ENCODE data around the gene SVOP. TPM values are rescaled to one million over a fixed set of nuclear protein-coding genes. Genes with fewer than 3 reads are reported as not detected.

The SVOP gene
- total and polyA plus RNA-seq, 4 donors = 0.10 TPM; not detected in 3

GRCh38 chr12:108981835-108982234, 39.0 kb downstream of the SVOP start:
- 87% methylated on average over 4 of the region's 4 CpGs for WGBS
- H3K4me3 ChIP-seq (ENCODE audit: low read depth in 1 of 3, low read length in 3 of 3) = no peak overlapping the region
- H3K9ac ChIP-seq (ENCODE audit: low read depth in 1 of 2, low read length in 2 of 2) = no peak overlapping the region
- H3K27ac ChIP-seq (ENCODE audit: low read depth in 1 of 2, low read length in 2 of 2) = no peak overlapping the region
- H3K4me1 ChIP-seq (ENCODE audit: control insufficient read depth in 4 of 4, insufficient read depth in 4 of 4, low read length in 3 of 4) = no peaks in the 10 kb centered on the region
- DNase-seq (ENCODE audit: low spot score) = no peak
- no peaks in the 10 kb centered on the region for H3K27me3 ChIP-seq (ENCODE audit: control insufficient read depth in 4 of 4, insufficient read depth in 4 of 4, low read length in 3 of 4)
- no peaks in the 10 kb centered on the region for H3K36me3 ChIP-seq (ENCODE audit: control insufficient read depth in 4 of 4, insufficient read depth in 3 of 4, low read depth in 1 of 4, low read length in 3 of 4)
- no peak for TF ChIP-seq EGR1 (IDR thresholded peaks at IDR 0.05; ENCODE audit: low read depth in 2 of 2)
- TF ChIP-seq FOXA1 (IDR thresholded peaks at IDR 0.05) = no peak
- TF ChIP-seq RAD21 (IDR thresholded peaks at IDR 0.05) = no peak
- TF ChIP-seq ZBTB33 (IDR thresholded peaks at IDR 0.05) = no peak
- no peak for TF ChIP-seq FOXA2 (IDR thresholded peaks at IDR 0.05)
- no peak for TF ChIP-seq REST (IDR thresholded peaks at IDR 0.05)
- TF ChIP-seq TAF1 (conservative IDR thresholded peaks at IDR 0.05) = no peak
- no peak for TF ChIP-seq NR2F2 (IDR thresholded peaks at IDR 0.05)
- no peak for TF ChIP-seq ATF3 (IDR thresholded peaks at IDR 0.05)
- TF ChIP-seq RXRA (IDR thresholded peaks at IDR 0.05) = no peak
- no peak for TF ChIP-seq HNF4G (IDR thresholded peaks at IDR 0.05)
- no peak for TF ChIP-seq MAX (IDR thresholded peaks at IDR 0.05)
- TF ChIP-seq CTCF (IDR thresholded peaks at IDR 0.05; ENCODE audit: low read depth, low read length, missing input control) = no peak
- no peak for TF ChIP-seq YY1 (IDR thresholded peaks at IDR 0.05)
- TF ChIP-seq GABPA (IDR thresholded peaks at IDR 0.05 in 1 of 2, conservative IDR thresholded peaks at IDR 0.05 in 1 of 2) = no peak
- no peak for TF ChIP-seq SP1 (IDR thresholded peaks at IDR 0.05)
- H3K9me3 ChIP-seq (ENCODE audit: control insufficient read depth in 4 of 4, low read length in 3 of 4) = no peaks in the 10 kb centered on the region
